Type B pancreatic cell (in vitro differentiated cells): ENCODE results near the gene ZNF138. TPM values are rescaled to one million over a fixed set of nuclear protein-coding genes. Genes with fewer than 3 reads are reported as not detected.

Experiments used
- DNase-seq: peaks from one replicate; pipeline ENCODE4 v3.0.0; 2021; ENCODE audit warnings: mixed read lengths; ENCODE audit not compliant: unreplicated experiment; ENCODE audit errors: extremely low spot score
- H3K27ac Mint-ChIP-seq: 2 replicates; pipeline ENCODE4 v1.8.0; 2021; ENCODE audit warnings: mild to moderate bottlenecking, mixed read lengths
- H3K27me3 Mint-ChIP-seq: 2 replicates; pipeline ENCODE4 v1.8.0; 2021; ENCODE audit warnings: mixed read lengths
- H3K36me3 Mint-ChIP-seq: 2 replicates; pipeline ENCODE4 v1.8.0; 2021; ENCODE audit warnings: mixed read lengths
- H3K4me1 Mint-ChIP-seq: one replicate; pipeline ENCODE4 v1.8.0; 2021; ENCODE audit warnings: mixed read lengths; ENCODE audit not compliant: unreplicated experiment
- H3K4me3 Mint-ChIP-seq: 2 replicates; pipeline ENCODE4 v1.8.0; 2021; ENCODE audit warnings: mild to moderate bottlenecking, mixed read lengths
- H3K9me3 Mint-ChIP-seq: 2 replicates; pipeline ENCODE4 v1.8.0; 2021; ENCODE audit warnings: mixed read lengths
- CTCF ChIP-seq: fragments of 200-600 bp; sonication (generic); conservative IDR thresholded peaks from 2 replicates; pipeline ENCODE4 v1.5.0; 2021; ENCODE audit warnings: antibody characterized with exemption, mild to moderate bottlenecking
- long read RNA-seq: library from polyadenylated mRNA; unstranded; transcript quantifications from one replicate; pipeline ENCODE4 v2.0.0, GENCODE V29; 2020
- total RNA-seq: library from RNA; stranded (reverse); gene quantifications from 2 replicates; pipeline ENCODE4 v1.2.1, GENCODE V29; 2021; ENCODE audit warnings: low replicate concordance

The ZNF138 gene
- 9.4 and 11.6 TPM in 2 replicates for total RNA-seq
- long read RNA-seq, transcript ZNF138-203 (2 exons, 2,308 nt) = major isoform, 16 of 45 reads
- long read RNA-seq, transcript ZNF138-205 (3 exons, 1,066 nt) = minor isoform, 10 of 45 reads
- long read RNA-seq, partial matches to known transcripts = 1 of 45 reads
- long read RNA-seq, other reads (novel, unspliced or antisense) = 12 of 45 reads

- no peaks in the 10 kb centered on the region for H3K27me3 Mint-ChIP-seq
- H3K36me3 Mint-ChIP-seq = peaks cover 21% of the 10 kb centered on the region
- peak; percentile 95 for DNase-seq
- H3K4me1 Mint-ChIP-seq = peaks cover 7% of the 10 kb centered on the region
- H3K9me3 Mint-ChIP-seq = no peaks in the 10 kb centered on the region
- H3K4me3 Mint-ChIP-seq = peak within 1 kb of the TSS; percentile 98
- TF ChIP-seq CTCF = peak; percentile 41
- peak within 1 kb of the TSS; percentile 99 for H3K27ac Mint-ChIP-seq
These were observed at the start of gene ZNF138 for GRCh38 chr7:64794171-64794844. ZNF138 (plus strand) TSS chr7:64794428; CDS start chr7:64794569, 141 bp downstream.

- Mint-ChIP-seq H3K4me3 (no peak overlapping the region), H3K4me1 (no peaks in the 10 kb centered on the region), H3K27ac (no peak overlapping the region), H3K27me3 (no peaks in the 10 kb centered on the region), H3K36me3 (no peaks in the 10 kb centered on the region), H3K9me3 (peaks cover 5% of the 10 kb centered on the region)
- TF ChIP-seq CTCF = no peak
- DNase-seq = no peak
These were observed 49.5 kb upstream of the ZNF138 start for GRCh38 chr7:64744680-64745079.

GRCh38 chr7:64747802-64748201 lies 46.4 kb upstream of the ZNF138 start:
- H3K4me1 Mint-ChIP-seq = no peaks in the 10 kb centered on the region
- no peak overlapping the region for H3K27ac Mint-ChIP-seq
- no peak for DNase-seq
- no peak overlapping the region for H3K4me3 Mint-ChIP-seq
- no peaks in the 10 kb centered on the region for H3K27me3 Mint-ChIP-seq
- H3K9me3 Mint-ChIP-seq = no peaks in the 10 kb centered on the region
- no peak for TF ChIP-seq CTCF
- no peaks in the 10 kb centered on the region for H3K36me3 Mint-ChIP-seq

GRCh38 chr7:64753032-64753431 lies 41.2 kb upstream of the ZNF138 start:
- Mint-ChIP-seq H3K27ac (no peak overlapping the region), H3K4me1 (no peaks in the 10 kb centered on the region), H3K27me3 (no peaks in the 10 kb centered on the region), H3K36me3 (no peaks in the 10 kb centered on the region), H3K4me3 (no peak overlapping the region), H3K9me3 (peaks cover 3% of the 10 kb centered on the region)
- DNase-seq = no peak
- no peak for TF ChIP-seq CTCF

GRCh38 chr7:64755865-64756264 lies 38.4 kb upstream of the ZNF138 start:
- H3K27me3 Mint-ChIP-seq = no peaks in the 10 kb centered on the region
- H3K4me1 Mint-ChIP-seq = no peaks in the 10 kb centered on the region
- DNase-seq = no peak
- no peak for TF ChIP-seq CTCF
- H3K4me3 Mint-ChIP-seq = no peak overlapping the region
- H3K9me3 Mint-ChIP-seq = peaks cover 3% of the 10 kb centered on the region
- H3K36me3 Mint-ChIP-seq = no peaks in the 10 kb centered on the region
- H3K27ac Mint-ChIP-seq = no peak overlapping the region
